Measurements from ENCODE around the gene SRBD1.

- TF ChIP-seq SIN3A (IDR thresholded peaks at IDR 0.05; ENCODE audit: borderline replicate concordance, insufficient read depth, low read length), result no peak
- 0 out of 2 replicates have a peak, but pooled peaks have one; percentile 46 for TF ChIP-seq TAF1 (IDR thresholded peaks at IDR 0.05; ENCODE audit: borderline replicate concordance, insufficient read depth, low read length)
These were observed at the start of gene SRBD1 for GRCh38 chr2:45611020-45611859.

Data from PFSK-1 (cell line).